GM18907 (cell line): ENCODE data around the gene SNCAIP.
A peak's percentile ranks its signal among the peaks of the same experiment; 100 is the strongest.

Experiments
- ATAC-seq: cut with Tn5 transposase; IDR thresholded peaks from one replicate; pipeline ENCODE4 v1.9.1; 2021; ENCODE audit warnings: mild to moderate bottlenecking, moderate library complexity; ENCODE audit not compliant: unreplicated experiment

Gene SNCAIP

GRCh38 chr5:122421374-122422079, 109.5 kb downstream of the SNCAIP start:
- ATAC-seq, result peak; percentile 88

GRCh38 chr5:122423221-122423620, 111.2 kb downstream of the SNCAIP start:
- ATAC-seq, result no peak

GRCh38 chr5:122424132-122424531, 112.1 kb downstream of the SNCAIP start:
- ATAC-seq, result no peak

GRCh38 chr5:122426301-122426700, 114.3 kb downstream of the SNCAIP start:
- no peak for ATAC-seq

GRCh38 chr5:122427621-122428020, 115.6 kb downstream of the SNCAIP start:
- ATAC-seq, result no peak

- ATAC-seq, result no peak
Observed at GRCh38 chr5:122429545-122430318, 117.7 kb downstream of the SNCAIP start.

- ATAC-seq, result no peak
Observed at GRCh38 chr5:122430319-122430586, 118.2 kb downstream of the SNCAIP start.

- no peak for ATAC-seq
Observed at GRCh38 chr5:122431298-122431697, 119.3 kb downstream of the SNCAIP start.

GRCh38 chr5:122434205-122434970, 122.4 kb downstream of the SNCAIP start:
- ATAC-seq, result no peak

- ATAC-seq, result no peak
Observed at GRCh38 chr5:122435234-122435633, 123.2 kb downstream of the SNCAIP start.

- ATAC-seq, result no peak
Observed at GRCh38 chr5:122435761-122436160, 123.7 kb downstream of the SNCAIP start.

- ATAC-seq, result no peak
Observed at GRCh38 chr5:122436615-122437014, 124.6 kb downstream of the SNCAIP start.

- ATAC-seq, result no peak
Observed at GRCh38 chr5:122439645-122440044, 127.6 kb downstream of the SNCAIP start.

- ATAC-seq, result peak; percentile 61
Observed at GRCh38 chr5:122442938-122443337, 130.9 kb downstream of the SNCAIP start.

GRCh38 chr5:122444411-122444810, 132.4 kb downstream of the SNCAIP start:
- ATAC-seq, result no peak

- ATAC-seq, result no peak
Observed at GRCh38 chr5:122445070-122445469, 133.0 kb downstream of the SNCAIP start.

GRCh38 chr5:122447072-122447471, 135.0 kb downstream of the SNCAIP start:
- no peak for ATAC-seq

- no peak for ATAC-seq
Observed at GRCh38 chr5:122447879-122448278, 135.8 kb downstream of the SNCAIP start.

- no peak for ATAC-seq
Observed at GRCh38 chr5:122454541-122454940, 142.5 kb downstream of the SNCAIP start.

- ATAC-seq, result no peak
Observed at GRCh38 chr5:122455939-122456338, 143.9 kb downstream of the SNCAIP start.

GRCh38 chr5:122457178-122457826, 145.3 kb downstream of the SNCAIP start:
- ATAC-seq, result no peak
